ENCODE results near the gene LAMA2.

- TF ChIP-seq CTCF (IDR thresholded peaks at IDR 0.05) (no peak), POLR2A (IDR thresholded peaks at IDR 0.05) (no peak)
These were observed 186.1 kb downstream of the LAMA2 start for GRCh38 chr6:129069006-129069405.

Measured in testis (tissue), 2 donors.